ENCODE measurements around the gene FRMD6.

The FRMD6 gene

DNA sequence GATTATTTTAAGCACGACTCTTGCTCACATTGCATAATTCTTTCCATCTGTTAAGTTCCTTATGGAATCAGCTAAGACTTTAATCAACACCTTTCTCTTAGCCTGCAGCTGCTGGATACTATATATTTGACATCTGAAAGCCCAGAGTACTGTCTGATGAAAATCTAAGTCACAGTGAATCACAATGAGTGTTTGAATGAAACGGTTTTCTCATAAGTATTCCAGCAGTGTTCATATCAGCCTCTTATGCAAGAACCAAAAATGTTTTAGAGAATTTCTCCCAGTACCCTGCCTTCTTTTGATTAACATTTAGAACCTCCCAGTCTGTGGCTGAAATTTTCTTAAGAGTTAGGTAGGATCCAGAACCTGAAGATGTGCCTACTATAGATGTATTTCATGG, 55.6 kb downstream of the FRMD6 start:
- Histone ChIP-seq H2AFZ (ENCODE audit: low read depth, low read length, severe bottlenecking) (no peak overlapping the region), H4K20me1 (ENCODE audit: low read depth, low read length) (no peaks in the 10 kb centered on the region), H3K4me2 (ENCODE audit: low read depth, low read length, poor library complexity, severe bottlenecking) (no peak overlapping the region), H3K9ac (ENCODE audit: low read length) (no peak overlapping the region), H3F3A (ENCODE audit: insufficient read depth) (no peaks in the 10 kb centered on the region), H3K4me3 (ENCODE audit: insufficient read depth, low read length, poor library complexity, severe bottlenecking) (no peak overlapping the region), H3K36me3 (ENCODE audit: low read length) (no peaks in the 10 kb centered on the region), H3K27me3 (ENCODE audit: low read length) (no peaks in the 10 kb centered on the region), H3K79me2 (ENCODE audit: insufficient read depth, low read length) (no peaks in the 10 kb centered on the region), H3K9me2 (replicated peaks; ENCODE audit: insufficient read depth, low read length) (no peaks in the 10 kb centered on the region), H3K9me3 (ENCODE audit: insufficient read depth, low read length) (no peaks in the 10 kb centered on the region), H3K27ac (ENCODE audit: low read depth, low read length) (no peak overlapping the region)
- no peak for TF ChIP-seq EZH2phosphoT487 (conservative IDR thresholded peaks at IDR 0.05; ENCODE audit: low read length)
- TF ChIP-seq, protein P1, sequence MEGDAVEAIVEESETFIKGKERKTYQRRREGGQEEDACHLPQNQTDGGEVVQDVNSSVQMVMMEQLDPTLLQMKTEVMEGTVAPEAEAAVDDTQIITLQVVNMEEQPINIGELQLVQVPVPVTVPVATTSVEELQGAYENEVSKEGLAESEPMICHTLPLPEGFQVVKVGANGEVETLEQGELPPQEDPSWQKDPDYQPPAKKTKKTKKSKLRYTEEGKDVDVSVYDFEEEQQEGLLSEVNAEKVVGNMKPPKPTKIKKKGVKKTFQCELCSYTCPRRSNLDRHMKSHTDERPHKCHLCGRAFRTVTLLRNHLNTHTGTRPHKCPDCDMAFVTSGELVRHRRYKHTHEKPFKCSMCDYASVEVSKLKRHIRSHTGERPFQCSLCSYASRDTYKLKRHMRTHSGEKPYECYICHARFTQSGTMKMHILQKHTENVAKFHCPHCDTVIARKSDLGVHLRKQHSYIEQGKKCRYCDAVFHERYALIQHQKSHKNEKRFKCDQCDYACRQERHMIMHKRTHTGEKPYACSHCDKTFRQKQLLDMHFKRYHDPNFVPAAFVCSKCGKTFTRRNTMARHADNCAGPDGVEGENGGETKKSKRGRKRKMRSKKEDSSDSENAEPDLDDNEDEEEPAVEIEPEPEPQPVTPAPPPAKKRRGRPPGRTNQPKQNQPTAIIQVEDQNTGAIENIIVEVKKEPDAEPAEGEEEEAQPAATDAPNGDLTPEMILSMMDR (IDR thresholded peaks at IDR 0.05; ENCODE audit: insufficient read depth, low read length, poor library complexity, severe bottlenecking) = no peak

DNA sequence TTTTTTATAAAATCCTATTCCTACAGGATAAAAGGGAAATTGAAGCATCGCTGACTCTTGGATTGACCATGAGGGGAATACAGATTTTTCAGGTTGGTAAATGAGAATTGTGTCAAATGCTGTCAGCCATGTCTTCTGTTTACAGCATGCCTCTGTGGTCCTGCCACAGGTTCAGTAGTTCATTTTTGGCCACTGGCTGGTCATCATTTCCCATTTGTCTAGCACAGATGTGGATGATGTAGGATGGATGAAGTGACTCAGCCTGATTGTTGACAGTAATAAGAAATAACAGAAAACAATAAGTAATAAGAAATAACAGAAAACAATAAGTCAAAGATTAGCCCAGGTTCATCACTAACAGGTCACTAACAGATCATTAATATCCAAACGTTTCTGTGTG, 59.8 kb downstream of the FRMD6 start:
- Histone ChIP-seq H3F3A (ENCODE audit: insufficient read depth) (no peaks in the 10 kb centered on the region), H3K9ac (ENCODE audit: low read length) (no peak overlapping the region), H3K27me3 (ENCODE audit: low read length) (no peaks in the 10 kb centered on the region), H2AFZ (ENCODE audit: low read depth, low read length, severe bottlenecking) (no peak overlapping the region), H3K9me2 (replicated peaks; ENCODE audit: insufficient read depth, low read length) (no peaks in the 10 kb centered on the region), H3K79me2 (ENCODE audit: insufficient read depth, low read length) (no peaks in the 10 kb centered on the region), H3K9me3 (ENCODE audit: insufficient read depth, low read length) (no peaks in the 10 kb centered on the region), H3K36me3 (ENCODE audit: low read length) (no peaks in the 10 kb centered on the region), H3K4me2 (ENCODE audit: low read depth, low read length, poor library complexity, severe bottlenecking) (no peak overlapping the region), H4K20me1 (ENCODE audit: low read depth, low read length) (no peaks in the 10 kb centered on the region), H3K27ac (ENCODE audit: low read depth, low read length) (no peak overlapping the region), H3K4me3 (ENCODE audit: insufficient read depth, low read length, poor library complexity, severe bottlenecking) (no peak overlapping the region)
- no peak for TF ChIP-seq EZH2phosphoT487 (conservative IDR thresholded peaks at IDR 0.05; ENCODE audit: low read length)
- TF ChIP-seq, protein P1 (IDR thresholded peaks at IDR 0.05; ENCODE audit: insufficient read depth, low read length, poor library complexity, severe bottlenecking) = no peak

DNA sequence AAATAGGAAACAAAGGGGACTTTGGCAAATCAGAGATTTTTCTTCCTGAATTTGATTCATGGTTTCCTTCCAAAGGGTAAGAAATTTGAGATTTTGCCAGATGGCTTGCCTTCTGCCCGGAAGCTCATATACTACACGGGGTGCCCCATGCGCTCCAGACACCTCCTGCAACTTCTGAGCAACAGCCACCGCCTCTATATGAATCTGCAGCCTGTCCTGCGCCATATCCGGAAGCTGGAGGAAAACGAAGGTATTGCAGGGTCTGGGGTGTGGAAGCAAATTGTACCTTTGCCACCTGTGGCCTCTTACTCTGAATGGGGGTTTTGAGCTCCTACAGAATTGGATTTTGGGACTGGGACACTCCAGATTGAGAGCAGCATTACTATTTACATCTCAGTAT, 63.5 kb downstream of the FRMD6 start:
- H3K9me2 ChIP-seq (replicated peaks; ENCODE audit: insufficient read depth, low read length) = no peaks in the 10 kb centered on the region
- no peak overlapping the region for H3K4me3 ChIP-seq (ENCODE audit: insufficient read depth, low read length, poor library complexity, severe bottlenecking)
- no peak overlapping the region for H3K9ac ChIP-seq (ENCODE audit: low read length)
- no peak overlapping the region for H3K27ac ChIP-seq (ENCODE audit: low read depth, low read length)
- TF ChIP-seq, protein P1 (IDR thresholded peaks at IDR 0.05; ENCODE audit: insufficient read depth, low read length, poor library complexity, severe bottlenecking) = no peak
- no peak for TF ChIP-seq EZH2phosphoT487 (conservative IDR thresholded peaks at IDR 0.05; ENCODE audit: low read length)
- no peak overlapping the region for H2AFZ ChIP-seq (ENCODE audit: low read depth, low read length, severe bottlenecking)
- H3K27me3 ChIP-seq (ENCODE audit: low read length) = no peaks in the 10 kb centered on the region
- no peaks in the 10 kb centered on the region for H3K79me2 ChIP-seq (ENCODE audit: insufficient read depth, low read length)
- H3K4me2 ChIP-seq (ENCODE audit: low read depth, low read length, poor library complexity, severe bottlenecking) = no peak overlapping the region
- no peaks in the 10 kb centered on the region for H3K9me3 ChIP-seq (ENCODE audit: insufficient read depth, low read length)
- no peaks in the 10 kb centered on the region for H3K36me3 ChIP-seq (ENCODE audit: low read length)
- no peaks in the 10 kb centered on the region for H3F3A ChIP-seq (ENCODE audit: insufficient read depth)
- no peaks in the 10 kb centered on the region for H4K20me1 ChIP-seq (ENCODE audit: low read depth, low read length)
